Measurements from ENCODE around the gene SERPINA12.

DNA sequence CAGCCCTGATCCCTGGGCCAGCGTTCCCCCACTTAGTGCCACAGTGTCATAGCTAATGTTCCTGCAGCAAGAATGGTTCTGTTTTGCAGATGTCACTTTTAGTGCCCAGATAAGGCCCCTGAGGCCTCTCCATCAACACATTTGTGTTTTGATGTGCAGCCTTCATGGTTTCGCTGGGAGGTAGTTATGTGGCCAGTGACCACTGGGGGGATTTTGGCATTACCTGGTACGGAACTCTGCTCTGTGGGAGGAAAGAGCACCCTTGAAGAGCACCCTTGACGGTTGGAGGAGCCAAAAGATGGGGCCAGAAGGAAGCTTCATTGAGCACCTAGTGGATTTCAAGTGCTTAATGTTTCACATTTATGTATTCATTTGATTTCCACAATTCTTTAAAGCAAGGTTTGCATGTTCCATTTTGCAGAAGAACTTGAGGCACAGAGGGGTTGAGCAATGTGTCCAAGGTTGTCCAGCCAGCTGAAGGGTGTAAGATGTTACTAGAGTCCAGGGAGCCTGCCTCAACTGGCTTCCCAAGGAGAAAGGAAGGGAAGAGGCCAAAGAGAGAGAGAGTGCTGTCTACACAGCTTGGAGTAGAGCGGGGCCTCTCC lies 69.7 kb downstream of the SERPINA12 start:
- no peak for TF ChIP-seq POLR2A (IDR thresholded peaks at IDR 0.05)
- TF ChIP-seq, protein P1, sequence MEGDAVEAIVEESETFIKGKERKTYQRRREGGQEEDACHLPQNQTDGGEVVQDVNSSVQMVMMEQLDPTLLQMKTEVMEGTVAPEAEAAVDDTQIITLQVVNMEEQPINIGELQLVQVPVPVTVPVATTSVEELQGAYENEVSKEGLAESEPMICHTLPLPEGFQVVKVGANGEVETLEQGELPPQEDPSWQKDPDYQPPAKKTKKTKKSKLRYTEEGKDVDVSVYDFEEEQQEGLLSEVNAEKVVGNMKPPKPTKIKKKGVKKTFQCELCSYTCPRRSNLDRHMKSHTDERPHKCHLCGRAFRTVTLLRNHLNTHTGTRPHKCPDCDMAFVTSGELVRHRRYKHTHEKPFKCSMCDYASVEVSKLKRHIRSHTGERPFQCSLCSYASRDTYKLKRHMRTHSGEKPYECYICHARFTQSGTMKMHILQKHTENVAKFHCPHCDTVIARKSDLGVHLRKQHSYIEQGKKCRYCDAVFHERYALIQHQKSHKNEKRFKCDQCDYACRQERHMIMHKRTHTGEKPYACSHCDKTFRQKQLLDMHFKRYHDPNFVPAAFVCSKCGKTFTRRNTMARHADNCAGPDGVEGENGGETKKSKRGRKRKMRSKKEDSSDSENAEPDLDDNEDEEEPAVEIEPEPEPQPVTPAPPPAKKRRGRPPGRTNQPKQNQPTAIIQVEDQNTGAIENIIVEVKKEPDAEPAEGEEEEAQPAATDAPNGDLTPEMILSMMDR (IDR thresholded peaks at IDR 0.05), result no peak
